HG03135 (cell line): Measurements from ENCODE around the gene ANKRD31.

Experiments
- ATAC-seq: cut with Tn5 transposase; IDR thresholded peaks from one replicate; pipeline ENCODE4 v1.9.1; 2021; ENCODE audit warnings: mild to moderate bottlenecking, moderate library complexity; ENCODE audit not compliant: unreplicated experiment

ANKRD31 gene

DNA sequence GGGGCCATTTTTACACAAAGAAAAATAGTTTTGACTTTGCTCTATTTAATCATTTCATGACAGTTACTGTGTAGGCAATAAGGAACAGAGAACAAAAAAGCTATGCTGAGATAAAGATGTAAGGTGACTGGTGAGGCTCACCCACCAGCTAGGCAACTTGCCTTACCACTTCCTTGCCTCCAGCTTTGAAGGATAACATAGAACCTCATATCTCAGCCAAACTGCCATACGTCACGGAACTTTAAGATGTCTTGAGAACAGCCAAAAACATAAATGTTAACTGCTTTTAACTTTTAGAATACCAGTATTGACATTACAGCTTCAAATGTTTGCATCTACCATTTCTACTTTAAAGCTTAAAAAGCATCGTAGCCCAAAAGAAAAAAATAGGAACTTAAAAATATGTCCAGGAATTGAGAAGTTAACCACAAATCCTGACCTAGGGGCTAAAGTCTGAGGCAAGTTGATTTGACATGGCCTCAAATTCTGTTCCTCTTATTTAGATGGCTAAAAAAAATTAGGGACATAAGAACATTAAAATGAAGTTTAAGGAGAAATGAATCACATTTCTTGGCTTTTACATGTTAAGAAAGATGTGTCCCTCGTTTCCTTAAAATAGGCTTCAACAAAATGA is 176.6 kb downstream of the ANKRD31 start:
- no peak for ATAC-seq

DNA sequence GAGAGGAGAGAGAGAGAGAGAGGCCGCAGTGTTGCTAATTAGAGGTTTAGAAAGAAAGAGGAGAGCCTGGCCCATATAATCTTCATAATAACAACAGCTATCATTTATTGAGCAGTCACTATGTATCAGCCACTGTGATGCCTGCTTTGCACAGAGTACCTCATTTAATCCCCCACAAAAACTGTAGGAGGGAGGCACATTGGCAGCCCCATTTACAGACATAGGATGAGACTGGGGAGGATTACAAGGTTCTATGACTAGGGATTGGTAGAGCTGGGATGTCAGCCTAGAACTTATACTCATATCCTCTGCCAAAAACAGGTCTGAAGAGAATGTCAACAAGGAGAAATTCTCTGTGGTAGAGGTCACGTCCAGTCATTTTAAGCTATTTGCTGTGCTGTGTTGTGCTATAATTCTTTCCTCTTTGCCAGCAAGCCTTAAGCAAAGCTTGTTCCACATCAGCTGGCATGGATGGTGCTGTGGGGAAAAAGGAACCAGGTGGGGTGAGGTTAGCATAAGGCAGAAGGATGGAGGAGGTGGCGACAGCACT is 177.6 kb downstream of the ANKRD31 start:
- no peak for ATAC-seq

DNA sequence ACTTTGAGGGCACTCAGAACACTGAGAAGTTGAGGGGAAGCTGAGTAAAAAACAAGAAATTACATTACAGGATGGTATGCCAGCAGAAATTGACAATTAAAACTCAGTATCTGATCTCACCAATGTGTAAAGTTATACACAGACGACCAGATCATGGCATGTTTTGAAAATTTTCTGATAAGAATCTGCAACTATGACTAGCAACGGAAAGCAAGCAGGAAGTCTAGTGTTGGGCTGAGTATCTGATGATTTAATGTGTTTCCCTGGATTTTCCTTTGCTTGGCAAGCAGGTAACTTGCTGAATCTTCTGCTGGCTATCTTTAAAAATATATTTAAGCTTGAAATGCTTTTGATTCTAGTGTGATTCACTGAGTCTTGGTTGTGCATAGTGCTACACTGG is 179.1 kb downstream of the ANKRD31 start:
- ATAC-seq, result no peak

- no peak for ATAC-seq
Measured at GRCh38 chr5:75055727-75056144, 180.9 kb downstream of the ANKRD31 start.

GRCh38 chr5:75054134-75054930 is 182.3 kb downstream of the ANKRD31 start:
- ATAC-seq, result no peak

DNA sequence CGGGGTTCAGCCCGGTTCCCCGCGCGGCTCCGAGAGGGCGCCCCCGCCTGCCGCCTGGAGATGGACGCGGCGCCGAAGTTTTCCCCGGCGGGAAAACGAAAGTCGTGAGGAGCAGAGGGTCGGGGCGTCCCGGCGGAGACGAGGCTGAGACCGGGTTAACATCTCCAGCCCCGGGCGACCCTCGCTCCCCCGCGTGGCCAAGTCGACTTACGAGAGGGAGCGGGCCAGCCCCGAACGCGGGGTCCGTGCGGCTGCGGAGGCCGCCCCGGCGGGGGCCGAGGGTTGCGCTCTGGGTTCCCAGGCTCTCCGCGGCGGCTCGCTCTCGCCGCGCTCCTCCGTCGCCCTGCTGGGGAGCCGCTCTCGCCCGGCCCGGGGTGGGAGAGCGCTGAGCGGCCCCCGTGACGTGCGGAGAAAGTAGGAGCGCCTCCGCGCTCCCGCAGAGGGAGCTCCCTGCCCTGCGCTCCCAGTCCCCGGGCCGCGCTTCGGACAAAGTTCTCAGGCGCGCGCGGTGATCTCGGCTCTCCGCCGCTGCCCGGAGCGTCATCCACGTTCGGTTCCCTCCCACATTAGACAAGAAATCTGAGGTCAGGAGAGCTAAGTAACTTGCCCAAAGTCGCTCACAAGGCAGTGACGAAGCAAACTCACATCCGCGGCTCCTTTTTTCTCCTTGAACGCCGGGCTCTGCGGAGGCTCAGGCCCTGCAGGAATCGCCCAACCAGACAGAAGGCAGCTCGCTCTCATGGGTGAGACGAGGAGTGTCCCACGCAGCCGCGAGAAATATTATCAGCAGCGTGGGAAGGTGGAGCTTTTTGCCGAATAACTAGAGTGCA is 183.2 kb downstream of the ANKRD31 start:
- no peak for ATAC-seq

DNA sequence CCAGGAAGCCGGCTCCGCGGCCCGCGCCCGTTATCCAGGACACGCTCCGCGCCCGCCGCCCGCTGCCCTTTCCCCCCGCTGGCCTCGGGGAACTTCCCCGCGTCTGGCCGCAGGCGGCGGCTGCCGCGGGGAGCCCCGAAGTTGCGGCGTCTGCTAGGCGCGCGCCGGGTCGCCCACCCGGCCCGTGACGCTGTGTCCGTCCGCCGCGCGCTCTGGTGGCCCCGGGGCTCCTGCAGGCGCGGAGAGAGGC is 183.7 kb downstream of the ANKRD31 start:
- ATAC-seq, result no peak

DNA sequence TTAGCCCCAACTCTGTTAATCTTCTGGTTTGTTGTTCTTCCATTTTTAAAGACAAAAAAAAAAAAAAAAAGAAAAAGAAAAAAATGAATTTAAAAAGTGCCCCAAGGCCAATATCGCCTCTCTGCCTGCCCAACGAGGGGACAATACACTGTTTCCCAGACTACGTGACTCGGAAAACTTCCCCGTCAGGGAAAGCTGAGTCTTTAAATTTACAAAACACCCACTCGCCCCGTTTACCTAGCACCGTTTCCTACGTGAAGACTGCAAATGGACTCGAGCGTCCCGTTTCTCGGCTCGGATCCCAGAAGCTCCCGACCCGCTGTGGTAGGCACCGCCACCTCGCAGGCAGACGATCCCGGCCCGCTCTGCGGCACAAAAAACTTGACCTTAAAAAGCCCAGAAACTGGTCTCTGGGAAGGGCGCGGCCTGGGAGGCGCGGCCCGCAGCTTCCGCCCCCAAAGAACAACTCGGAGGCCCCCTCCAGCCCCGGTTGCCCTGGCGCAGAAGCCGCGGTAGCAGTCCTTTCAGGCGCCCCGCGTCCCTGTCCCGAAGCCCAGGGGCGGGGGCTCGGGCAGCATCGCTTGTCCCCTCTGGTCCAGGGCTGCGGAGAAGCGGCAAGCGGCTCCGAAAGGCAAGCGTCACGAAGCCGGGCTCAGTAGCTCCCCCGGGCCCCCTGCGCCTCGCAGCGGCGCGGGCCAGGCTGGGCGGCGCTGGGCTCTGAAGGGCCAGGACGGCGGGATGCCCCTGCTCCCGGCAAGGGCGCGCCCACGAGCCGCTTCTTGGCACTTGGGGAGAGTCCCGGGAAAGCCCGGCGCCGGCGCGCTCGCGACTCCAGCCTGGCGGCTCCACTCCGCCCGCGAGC is 184.3 kb downstream of the ANKRD31 start, which contains the start of gene GCNT4:
TSS of gene GCNT4 (minus strand) at position 367 of the 862 bp plus-strand sequence. CDS start 22,521 bp downstream, outside the sequence.
- no peak for ATAC-seq

- ATAC-seq, result no peak
Measured at GRCh38 chr5:75051217-75051751, 185.4 kb downstream of the ANKRD31 start.

GRCh38 chr5:75050415-75050814 is 186.3 kb downstream of the ANKRD31 start:
- no peak for ATAC-seq

- ATAC-seq, result no peak
Measured at GRCh38 chr5:75049456-75050351, 187.0 kb downstream of the ANKRD31 start.

DNA sequence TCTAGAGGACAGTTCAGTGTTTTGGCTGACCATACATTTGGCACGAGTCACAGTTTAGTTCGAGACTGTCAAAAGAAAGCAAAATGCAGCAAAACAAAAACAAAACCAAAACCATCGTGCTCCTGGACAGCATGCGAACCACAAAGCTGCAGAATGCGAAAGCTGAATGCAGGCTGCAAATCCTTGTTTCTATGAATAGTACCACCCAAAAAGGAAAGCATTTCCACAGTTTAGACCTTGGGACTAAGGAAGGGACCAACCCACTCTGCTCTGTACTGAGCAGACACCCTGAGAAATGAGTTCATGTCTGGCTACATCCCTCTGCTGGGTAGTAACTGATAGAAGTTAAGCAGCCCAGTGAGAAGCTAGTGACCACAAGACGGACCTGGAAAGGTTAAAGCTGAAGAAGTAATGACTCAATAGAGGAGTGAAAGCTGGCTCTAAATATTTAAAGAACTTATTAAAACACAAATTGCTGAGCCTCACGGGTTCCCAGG is 188.2 kb downstream of the ANKRD31 start:
- no peak for ATAC-seq

DNA sequence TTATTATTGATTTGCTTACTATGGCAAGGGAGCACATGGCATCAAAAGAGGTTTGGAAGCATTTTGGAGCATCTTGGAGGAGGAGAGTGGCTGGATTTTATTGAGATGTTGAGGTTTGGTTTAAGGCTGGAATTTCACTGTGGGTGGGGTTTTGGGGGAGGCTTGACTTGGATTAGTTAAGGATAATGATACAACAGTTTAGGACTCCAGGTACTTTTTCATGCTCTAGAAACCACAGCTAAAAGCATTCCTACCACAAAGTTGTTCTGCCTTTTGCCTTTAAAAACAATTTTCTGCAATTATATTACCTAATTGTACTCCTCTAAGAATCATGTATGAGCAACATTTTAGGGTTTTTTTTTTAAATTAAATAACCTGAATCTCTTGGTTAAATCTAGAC is 189.3 kb downstream of the ANKRD31 start:
- ATAC-seq, result no peak

GRCh38 chr5:75046366-75047142 is 190.1 kb downstream of the ANKRD31 start:
- ATAC-seq, result no peak

DNA sequence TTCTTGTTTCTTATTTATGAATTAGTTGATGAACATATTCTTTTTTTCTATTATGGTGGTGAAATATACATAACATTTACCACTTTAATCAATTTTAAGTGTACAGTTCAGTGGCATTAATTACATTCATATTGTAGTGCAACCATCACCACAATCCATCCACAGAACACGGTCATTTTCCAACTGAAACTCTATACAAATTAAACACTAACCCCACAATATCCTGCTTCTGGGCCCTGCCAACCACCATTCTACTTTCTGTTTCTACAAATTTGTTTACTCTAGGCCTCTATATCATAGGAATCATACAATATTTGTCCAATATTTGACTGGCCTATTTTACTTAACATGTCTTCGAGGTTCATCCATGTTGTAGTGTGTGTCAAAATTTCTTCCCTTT is 191.6 kb downstream of the ANKRD31 start:
- no peak for ATAC-seq

- ATAC-seq, result no peak
Measured at GRCh38 chr5:75044406-75044805, 192.3 kb downstream of the ANKRD31 start.

DNA sequence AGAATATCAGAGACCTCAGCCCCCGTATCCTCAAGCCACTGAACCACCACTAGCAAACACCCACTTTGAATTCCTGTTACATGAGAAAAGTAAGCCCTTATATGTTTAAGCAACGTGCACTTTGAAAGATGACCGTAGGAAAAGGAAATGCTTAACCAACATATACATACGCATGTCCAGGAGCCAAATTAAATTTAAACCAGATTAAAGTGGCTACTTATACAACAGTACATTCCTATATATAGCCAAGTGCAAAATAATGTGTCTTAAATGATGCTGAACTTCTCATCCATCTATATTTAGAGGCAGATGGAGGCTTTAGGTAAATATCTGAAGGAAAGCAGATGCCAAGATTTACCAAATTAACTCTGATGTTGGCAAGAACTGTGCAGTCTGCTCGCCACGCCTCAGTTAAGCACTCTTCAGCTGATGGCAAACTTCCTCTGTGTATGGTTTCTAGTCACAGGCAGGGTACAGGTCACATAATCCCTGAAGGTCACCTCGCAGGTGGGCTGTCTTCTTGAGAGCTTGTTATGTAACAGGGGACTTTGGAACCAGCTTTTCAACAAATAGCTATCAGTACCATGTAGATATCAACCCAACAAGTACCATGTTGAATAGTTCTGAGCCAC is 192.9 kb downstream of the ANKRD31 start:
- no peak for ATAC-seq

- ATAC-seq, result no peak
Measured at GRCh38 chr5:75042522-75042921, 194.2 kb downstream of the ANKRD31 start.
